Neural cell (in vitro differentiated cells): ENCODE results near the gene EPS8.

Source experiments
- CTCF ChIP-seq: fragments of 450-650 bp; IDR thresholded peaks from 2 replicates; pipeline ENCODE4 v1.5.1; 2014; ENCODE audit warnings: antibody characterized with exemption, mild to moderate bottlenecking, moderate library complexity; ENCODE audit not compliant: poor library complexity, severe bottlenecking
- EP300 ChIP-seq: fragments of 450-650 bp; conservative IDR thresholded peaks from 2 replicates; pipeline ENCODE4 v1.6.1; 2014; ENCODE audit warnings: antibody characterized with exemption, mild to moderate bottlenecking, moderate library complexity; ENCODE audit not compliant: poor library complexity, severe bottlenecking
- EZH2 ChIP-seq: fragments of 200-600, 300-800 bp; shearing (Covaris generic), sonication (generic); IDR thresholded peaks from 2 replicates; pipeline ENCODE4 v1.6.1; 2014; ENCODE audit warnings: antibody characterized with exemption, low read length, borderline replicate concordance, mild to moderate bottlenecking; ENCODE audit not compliant: insufficient read depth, poor library complexity, severe bottlenecking
- MXI1 ChIP-seq: fragments of 450-650 bp; conservative IDR thresholded peaks from 2 replicates; pipeline ENCODE4 v1.6.1; 2014; ENCODE audit warnings: antibody characterized with exemption, mild to moderate bottlenecking; ENCODE audit not compliant: poor library complexity, severe bottlenecking
- POLR2AphosphoS5 ChIP-seq: IDR thresholded peaks from 2 replicates; pipeline ENCODE4 v1.6.1; 2012
- RAD21 ChIP-seq: fragments of 450-650 bp; conservative IDR thresholded peaks from 2 replicates; pipeline ENCODE4 v1.6.1; 2014; ENCODE audit warnings: antibody characterized with exemption, mild to moderate bottlenecking, moderate library complexity
- REST ChIP-seq: IDR thresholded peaks from 2 replicates; pipeline ENCODE4 v1.6.1; 2012; ENCODE audit warnings: borderline replicate concordance
- SMC3 ChIP-seq: fragments of 450-650 bp; conservative IDR thresholded peaks from 2 replicates; pipeline ENCODE4 v1.6.1; 2014; ENCODE audit warnings: antibody characterized with exemption, mild to moderate bottlenecking, moderate library complexity; ENCODE audit not compliant: poor library complexity
- TAF1 ChIP-seq: IDR thresholded peaks from 2 replicates; pipeline ENCODE4 v1.6.1; 2012; ENCODE audit warnings: low read depth

GRCh38 chr12:15620741-15621539 lies 168.2 kb downstream of the EPS8 start:
- TF ChIP-seq CTCF (no peak), SMC3 (no peak), REST (no peak), RAD21 (no peak), MXI1 (no peak), TAF1 (no peak), EP300 (no peak), EZH2 (no peak), POLR2AphosphoS5 (no peak)
